ENCODE results near the gene UGDH.
"Not testable (repeated sequence)": the region's sequence is repeated elsewhere in the genome, so short reads cannot be mapped to it uniquely, and the experiment has no call there.

The UGDH gene

DNA sequence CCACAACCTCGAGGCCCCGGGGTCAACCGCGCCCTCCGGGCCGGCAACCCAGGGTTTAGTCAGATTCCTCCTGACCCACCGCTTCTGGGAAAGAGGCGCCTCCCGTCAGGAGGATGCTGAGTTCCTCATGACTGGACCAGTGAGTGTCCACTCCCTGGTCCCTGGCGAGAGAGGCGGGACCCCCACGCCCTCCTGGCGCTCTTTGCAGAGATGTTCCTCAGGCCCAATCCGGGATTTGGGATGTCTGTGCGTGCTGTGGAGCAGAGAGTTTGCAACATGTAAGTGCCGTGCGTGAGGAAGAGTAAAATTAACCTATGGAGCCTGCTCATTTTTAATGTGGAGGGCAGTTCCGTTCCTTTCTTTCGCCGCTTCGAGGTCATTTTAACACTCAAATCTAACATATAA lies 824 bp upstream of the UGDH start:
- no peak for ATAC-seq

DNA sequence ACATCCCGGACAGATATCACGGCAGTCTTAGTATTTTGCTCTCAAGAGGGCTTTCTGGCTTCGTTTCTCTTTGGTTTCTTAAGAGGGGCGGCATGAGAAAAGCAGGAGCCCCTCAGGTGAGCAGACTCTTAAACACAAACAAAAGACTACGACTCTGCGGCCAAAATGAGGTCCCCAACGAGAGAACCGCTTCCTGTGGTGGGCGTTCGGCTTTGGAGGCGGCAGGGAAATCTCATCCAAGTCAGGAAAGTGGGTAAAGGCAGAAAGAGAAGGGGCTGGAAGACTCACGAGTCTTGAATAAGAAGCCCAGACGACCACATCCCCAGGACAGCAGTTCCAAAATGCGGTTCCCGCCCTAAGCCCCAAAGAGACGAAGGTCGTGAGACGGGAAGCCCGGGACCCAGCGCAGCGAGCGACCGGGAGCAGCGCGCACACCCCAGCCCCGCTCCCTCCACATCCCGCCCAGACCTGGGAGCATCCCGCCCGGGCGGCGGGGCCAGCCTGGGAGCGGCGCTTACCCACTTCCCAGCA lies 409 bp downstream of the UGDH start:
- ATAC-seq: no peak

DNA sequence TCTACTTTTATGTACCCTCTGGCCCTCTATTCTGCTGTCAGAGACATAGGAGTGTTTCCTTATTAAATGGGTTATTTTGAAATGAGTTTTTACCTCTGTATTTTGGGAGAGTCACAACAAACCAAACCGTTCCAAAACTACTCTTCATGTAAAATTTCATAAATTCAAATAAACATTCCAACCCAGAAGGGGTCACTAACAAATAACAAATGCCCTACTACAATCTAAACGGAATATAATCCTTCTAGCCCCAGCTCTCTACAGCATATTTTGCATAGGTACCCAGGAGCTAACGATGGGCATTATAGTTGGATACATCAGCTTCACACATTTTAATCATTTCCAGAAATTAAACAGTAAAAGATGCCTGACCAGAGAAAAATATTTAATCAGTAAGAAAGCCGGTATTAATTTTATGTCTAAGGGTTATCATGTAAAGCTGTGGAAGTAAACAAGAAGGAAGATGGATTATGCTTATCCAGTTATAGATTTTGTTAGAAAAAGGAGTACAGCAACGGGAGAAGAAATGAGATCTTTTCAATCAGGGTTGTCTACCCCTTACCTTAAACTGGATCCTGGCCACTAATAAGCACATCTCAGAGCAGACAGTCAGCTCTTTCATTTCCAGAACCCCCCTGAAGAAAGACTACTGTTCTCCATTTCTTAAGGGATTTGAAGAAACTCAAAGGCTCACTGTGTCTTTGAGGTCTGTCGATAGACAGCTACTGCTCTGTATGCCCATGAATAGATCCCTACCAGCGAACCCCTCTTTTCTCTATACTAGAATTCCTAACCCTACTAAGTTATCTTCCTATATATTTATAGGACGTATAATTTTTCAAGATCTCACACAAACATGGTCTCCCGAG lies 1.2 kb downstream of the UGDH start:
- no peak for ATAC-seq

DNA sequence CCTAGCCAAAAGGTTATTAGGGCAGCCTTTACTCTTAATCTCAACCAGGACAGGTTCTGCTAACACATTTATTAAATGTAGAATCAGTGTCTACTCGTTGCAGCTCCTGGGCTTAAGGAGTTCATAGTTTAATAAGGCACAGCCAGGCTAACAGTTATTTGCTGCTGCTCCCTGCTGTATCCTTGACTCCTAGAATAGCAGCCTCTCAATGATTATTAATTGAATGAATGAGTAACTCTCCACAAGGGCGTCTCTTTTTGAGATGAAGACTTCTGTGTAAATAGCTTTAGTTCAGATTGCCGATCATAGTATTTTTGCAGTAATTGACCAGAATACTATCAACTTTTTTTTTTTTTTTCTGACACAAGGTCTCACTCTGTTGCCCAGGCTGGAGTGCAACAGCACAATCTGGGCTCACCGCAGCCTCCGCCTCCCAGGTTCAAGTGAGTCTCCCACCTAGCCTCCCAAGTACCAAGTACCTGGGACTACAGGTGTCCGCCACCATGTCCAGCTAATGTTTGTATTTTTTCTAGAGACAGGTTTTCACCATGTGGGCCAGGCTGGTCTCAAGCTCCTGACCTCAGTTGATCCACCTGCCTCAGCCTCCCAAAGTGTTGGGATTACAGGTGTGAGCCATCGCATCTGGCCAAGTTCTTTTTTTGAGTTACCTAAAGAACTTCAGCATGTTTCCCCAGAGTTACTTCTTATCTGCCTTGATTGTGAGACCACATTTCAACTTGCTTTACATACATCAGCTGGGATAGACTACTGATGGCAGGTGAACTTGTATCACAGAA lies 2.9 kb downstream of the UGDH start:
- no peak for ATAC-seq

DNA sequence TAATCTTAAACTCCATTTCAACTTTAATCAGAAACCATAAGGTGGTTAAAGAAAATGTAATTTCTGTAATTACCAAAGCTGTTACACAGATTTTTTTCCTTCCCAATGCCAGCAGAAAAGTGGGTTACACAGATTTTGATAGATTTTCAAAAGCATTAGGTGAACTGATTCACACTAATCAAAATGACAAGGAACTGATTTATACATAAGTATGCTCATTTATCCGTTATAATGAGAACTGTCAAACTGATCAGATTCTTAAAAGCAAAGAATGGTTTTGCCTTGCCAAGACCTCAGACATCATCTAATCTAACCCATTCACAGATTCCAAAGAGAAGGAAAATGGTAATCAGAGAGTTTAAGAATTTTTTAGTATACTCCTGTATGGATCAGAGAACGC lies 5.2 kb downstream of the UGDH start:
- ATAC-seq: no peak

DNA sequence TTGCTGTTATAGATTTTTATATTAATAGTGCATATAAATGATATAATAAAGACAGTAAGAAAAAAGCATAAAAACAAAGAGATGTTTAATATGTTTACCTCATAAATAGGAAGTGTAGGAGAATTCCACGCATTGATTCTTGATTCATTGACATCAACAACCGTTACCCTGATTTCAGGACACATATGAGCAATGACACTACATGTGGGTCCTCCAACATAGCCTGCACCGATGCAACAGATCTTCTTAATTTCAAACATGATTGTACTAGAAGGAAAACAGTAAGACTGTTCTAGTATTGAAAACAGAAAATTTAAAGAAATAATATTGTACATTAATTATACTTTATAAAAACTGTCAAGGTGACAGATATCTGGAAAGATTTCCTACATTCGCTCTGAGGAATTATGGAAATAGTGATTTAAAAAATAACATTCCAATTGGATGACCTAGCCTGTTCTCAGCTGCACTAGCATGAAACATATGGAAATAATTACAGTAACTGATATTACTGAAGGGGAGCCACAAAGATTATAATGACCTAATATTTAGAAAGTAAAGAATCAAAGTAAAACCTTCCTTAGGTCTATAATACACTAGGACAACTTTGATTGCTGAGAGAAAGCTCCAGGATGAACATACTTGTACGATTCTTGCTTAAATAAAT lies 5.9 kb downstream of the UGDH start:
- ATAC-seq: no peak

DNA sequence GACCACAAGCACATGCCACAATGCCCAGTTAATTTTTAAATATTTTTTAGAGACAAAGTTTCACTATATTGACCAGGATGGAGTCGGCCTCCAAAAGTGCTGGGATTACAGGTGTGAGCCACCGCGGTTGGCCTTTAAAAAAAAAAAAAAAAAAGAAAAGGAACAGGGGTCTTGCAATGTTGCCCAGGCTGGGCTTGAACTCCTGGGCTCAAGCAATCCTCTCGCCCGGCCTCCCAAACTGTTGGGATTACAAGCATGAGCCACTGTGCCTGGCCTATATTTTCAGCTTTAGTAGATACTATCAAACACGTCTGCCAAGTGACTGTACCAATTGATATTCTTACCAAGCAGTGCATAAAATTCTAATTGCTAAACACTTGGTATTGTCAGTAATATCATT lies 8.8 kb downstream of the UGDH start:
- ATAC-seq: no peak

DNA sequence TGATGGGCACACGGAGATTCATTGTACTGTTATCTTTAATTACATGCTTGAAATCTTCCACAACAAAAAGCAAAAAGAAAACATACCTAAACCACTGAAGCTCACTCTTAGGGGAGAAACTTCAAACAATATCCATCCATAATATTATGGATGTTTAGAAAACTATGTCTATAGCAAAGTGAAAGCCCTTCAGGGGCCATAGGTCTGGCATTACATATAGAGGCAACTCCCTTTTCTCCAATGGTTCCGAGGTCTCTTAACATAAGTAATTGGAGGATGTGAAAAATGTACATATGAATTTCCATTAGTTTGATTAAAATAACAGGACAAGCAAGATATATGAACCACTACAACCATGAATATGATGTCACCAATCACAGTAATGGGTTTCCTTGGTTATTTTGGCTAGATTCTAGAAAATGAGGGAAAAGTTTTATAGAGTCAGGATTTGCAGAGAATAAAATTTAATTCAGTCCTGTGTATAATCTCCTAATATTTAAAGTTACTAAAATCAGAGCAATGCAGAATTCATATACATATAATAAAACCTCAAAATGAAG lies 10.8 kb downstream of the UGDH start:
- no peak for ATAC-seq

DNA sequence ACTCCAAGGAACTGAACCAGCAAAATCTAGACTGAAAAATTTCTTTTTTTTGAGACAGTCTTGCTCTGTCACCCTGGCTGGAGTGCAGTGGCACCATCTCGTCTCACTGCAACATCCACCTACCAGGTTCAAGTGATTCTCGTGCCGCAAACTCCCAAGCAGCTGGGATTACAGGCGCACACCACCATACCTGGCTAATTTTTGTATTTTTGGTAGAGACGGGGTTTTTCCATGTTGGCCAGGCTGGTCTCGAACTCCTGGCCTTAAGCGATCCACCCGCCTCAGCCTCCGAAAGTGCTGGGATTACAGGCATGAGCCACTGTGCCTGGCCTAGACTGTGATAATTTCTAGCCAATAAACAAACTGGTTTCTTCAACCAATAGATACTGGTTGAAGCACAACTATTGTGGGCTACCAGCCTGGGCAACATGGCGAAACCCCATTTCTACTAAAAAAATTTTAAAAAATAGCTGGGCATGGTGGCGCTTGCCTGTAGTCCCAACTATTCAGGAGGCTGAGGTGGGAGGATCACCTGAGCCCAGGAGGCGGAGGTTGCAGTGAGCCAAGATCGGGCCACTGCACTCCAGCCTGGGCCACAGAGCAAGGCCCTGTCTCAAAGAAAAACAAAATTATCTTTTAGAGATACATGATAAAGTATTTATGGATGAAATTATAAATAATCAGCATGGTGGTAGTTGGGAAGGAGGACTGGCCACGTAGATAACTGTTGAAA lies 11.4 kb downstream of the UGDH start:
- not testable (repeated sequence) for ATAC-seq

DNA sequence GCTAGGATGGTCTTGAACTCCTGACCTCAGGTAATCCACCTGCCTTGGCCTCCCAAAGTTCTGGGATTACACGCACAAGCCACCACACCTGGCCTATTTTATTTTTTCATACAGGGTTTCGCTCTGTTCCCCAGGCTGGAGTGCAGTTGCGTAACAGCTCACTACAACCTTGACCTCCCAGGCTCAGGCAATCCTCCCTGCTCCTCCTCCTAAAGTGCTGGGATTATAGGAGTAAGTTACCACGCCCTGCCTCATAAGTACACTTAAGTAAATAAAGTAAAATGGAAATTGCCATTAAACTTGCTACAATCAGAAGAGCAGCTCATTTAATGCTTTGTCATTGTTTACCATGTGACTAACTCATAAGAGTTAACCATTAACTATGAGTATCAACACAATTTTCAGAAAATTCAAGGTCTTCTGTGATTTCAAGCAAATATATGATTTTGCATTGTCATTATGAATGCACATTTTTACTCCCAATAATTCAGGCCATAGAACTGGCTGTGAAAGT lies 12.3 kb downstream of the UGDH start:
- no peak for ATAC-seq

DNA sequence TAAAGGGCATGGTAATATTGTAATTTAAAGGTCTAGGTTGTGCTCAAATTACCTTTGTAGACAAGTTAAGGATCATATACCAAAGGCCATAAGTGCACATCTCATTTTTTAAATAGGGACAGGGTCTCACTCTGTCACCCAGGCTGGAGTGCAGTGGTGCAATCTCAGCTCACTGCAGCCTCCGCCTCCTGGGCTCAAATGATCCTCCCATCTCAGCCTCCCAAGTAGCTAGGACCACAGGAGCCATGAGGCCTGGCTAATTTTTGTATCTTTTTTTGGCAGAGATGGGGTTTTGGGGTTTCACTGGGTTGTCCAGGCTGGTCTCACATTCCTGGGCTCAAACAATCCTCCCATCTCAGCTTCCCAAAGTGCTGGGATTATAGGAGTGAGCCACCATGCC lies 13.0 kb downstream of the UGDH start:
- not testable (repeated sequence) for ATAC-seq

DNA sequence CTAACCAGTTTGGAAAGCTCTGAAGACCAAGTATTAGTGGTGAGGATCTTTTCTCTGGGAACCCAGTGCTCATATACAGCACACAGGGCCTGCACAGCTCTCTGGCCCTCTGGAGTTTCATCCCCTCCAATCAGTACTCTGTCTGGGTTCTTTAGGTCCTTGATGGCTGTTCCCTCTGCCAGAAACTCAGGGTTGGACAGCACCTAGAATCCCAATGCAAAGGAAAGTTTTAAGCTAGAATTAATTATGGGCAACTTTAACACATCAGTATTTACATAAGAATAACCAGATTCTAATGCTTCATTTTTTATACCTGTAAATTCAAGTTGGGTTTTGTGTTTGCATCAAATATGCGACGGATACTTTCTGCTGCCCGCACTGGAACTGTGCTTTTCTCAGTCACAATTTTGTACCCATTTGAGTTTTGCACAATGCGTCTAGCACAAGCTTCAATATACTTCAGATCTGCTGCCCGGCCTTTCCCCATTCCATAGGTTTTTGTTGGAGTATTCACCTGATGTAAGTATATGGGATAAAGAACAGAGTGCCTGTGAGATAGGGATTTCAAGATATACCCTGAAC lies 16.8 kb downstream of the UGDH start:
- ATAC-seq: no peak

DNA sequence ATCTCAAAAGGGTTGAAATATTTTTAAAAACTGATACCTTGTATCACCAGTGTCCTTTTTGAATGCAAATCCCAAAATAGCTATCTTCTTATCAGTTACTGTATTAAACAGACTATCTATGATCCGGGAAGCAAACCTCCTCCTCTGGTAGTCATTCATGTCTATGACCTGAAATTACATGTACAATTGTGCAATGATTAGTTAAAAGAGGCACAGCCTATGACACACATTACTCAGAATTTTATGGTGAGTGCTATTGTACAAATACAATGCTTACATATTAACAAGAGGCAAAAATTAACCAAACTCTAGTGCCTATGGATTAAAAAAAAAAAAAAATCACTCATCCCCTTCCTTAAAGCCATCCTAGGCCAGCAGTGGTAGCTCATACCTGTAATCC lies 21.7 kb downstream of the UGDH start:
- no peak for ATAC-seq

DNA sequence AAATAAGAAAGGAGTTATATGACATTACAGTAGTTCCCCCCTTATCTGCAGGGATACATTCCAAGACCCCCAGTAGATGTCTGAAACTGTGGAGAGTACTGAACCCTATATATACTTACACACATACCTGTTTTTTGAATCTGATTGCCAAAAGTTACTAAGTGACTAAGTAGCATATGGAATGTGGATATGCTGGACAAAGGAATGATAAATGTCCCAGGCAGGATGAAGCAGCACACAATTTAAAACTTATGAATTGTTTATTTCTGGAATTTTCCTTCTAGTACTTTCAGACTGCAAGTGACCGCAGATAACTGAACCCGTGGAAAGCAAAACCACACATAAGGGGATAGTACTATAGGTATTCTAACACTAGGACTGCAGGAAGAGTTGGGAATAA lies 22.7 kb downstream of the UGDH start:
- no peak for ATAC-seq

DNA sequence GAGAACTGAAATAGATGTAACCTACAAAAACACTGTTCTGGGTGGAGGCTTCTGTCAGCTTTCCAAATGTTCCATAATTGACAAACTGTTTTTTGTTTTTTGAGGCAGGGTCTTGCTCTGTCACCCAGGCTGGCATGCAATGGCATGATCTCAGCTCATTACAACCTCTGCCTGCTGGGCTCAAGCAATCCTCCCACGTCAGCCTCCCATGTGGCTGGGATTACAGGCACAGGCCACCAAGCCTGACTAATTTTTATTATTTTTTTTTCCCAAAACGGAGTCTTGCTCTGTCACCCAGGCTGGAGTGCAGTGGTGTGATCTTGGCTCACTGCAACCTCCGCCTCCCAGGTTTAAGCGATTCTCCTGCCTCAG lies 24.6 kb downstream of the UGDH start:
- not testable (repeated sequence) for ATAC-seq

DNA sequence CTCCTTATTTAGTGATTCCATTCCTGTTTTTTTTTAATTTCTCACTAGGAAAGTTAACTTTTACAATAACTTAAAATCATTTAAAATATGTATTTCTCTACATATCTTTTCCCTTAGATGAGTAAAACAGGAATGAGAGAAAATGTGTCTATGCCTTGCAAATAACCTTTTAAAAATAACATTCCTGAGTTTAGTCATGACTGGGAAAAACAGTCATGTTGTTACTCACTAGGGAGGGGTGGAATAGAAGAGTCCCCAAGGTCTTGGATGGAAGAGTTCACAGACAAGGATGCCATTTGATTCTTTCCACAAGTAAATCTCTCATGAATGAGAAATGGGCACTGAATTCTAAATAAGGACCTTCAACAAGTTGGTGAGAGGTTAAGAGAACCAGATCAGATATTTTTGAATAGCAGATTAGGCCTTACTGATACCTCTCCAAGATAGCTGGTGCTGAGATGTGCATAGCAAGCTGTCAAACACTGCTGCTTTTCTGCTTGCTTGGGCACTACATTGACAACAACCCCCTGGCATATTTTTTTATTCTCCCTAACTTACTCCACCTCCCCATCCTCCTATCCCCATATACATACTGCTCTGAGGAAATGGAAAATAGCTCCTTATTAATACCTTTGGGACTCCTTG lies 25.1 kb downstream of the UGDH start:
- no peak for ATAC-seq

DNA sequence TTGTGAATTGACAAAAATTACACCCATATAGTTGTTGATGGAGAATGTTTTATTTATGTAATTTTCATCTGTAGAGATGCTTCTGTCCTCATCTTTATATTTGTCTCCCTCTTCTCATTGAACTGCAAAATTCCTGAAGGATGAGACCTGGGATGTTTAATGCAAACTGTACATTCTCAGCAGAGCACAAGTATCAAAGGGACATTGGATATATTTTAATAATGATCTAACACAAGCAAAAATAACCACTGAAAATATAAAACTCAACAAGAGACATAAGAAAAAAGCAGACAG lies 28.6 kb downstream of the UGDH start:
- ATAC-seq: no peak

DNA sequence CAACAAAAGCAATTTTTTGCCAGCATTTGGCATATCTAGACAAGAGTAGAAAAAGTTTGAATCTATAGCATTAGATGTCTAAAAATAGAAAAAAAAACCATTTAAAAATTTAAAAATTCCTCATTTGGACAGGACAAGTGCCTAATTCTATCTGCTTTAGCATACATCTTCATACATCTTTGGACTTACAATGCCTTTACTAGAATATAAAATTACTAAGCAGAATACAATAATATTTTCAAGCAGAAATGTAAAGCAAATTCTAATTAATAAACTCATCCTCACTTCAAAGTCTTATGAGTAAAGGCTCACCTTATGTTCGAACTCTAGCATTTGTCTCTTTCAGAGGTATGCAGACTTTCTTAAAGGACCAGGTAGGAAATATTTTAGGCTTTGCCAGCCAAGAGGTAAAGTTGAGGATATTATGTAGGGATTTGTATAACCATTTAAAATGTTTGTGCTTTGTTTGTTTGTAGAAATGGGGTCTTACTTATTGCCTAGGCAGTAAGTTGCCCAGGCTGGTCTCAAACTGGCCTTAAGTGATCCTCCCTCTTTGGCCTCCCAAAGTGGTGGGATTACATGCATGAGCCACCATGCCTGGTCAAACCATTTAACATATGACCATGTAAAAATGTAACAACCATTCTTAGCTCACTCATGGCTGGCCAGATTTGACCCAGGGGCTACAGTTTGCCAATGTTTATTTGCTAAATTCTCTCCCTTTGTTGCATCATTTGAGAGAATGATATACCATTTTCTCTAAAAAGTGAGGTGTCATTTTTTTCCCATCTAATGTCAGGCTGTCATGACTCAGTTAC lies 29.1 kb downstream of the UGDH start:
- no peak for ATAC-seq

DNA sequence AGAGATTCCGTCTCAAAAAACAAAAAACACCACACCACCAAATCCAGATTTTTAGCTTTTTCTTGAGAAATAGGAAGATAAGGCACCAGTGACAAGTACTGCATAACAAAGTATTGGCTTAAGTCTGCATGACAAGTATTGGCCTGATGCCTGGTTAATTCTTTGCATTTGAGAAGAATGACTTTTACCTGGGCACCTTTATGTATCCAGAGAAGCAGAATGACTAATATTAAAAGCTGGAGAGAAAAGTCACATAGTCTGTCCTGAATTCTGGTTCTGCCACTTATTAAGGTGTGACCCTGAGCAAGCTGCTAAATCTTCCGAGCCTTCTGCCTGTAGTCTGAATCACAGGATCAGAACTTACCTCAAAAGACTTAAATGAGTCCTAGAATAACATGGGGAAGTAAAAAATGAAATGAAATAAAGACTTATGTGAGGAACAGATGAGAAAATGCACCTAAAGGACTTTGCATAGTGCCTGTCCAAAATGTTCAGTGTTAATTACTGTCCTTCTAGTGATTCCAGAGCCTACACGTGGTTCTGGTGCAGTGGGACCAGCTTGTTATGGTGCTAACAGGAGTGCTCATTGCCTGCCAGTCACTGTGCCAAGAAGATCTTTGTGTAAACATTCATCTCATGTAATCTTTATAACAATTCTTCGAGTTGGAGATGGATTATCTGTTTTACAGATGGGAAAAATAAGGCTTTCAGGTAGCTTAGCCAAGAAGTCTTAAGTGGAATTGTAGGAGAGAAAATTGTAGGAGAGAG lies 31.6 kb downstream of the UGDH start:
- no peak for ATAC-seq

DNA sequence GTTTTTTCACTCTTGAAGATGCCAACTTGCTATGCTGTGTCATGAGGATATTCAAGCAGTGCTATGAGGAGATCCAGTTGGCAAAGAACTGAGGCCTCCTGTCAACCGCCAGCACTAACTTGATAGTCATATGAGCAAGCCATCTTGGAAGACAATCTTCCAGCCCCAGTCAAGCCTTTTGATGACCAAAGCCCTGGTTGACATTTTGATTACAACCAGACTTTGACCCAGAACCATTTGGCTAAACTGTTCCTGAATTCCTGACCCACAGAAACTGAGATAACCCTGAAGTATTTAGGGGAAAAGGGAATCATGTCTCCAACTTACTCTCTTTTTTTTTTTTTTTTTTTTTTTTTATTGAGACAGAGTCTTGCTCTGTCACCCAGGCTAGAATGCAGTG lies 32.9 kb downstream of the UGDH start:
- ATAC-seq: no peak
